Measurements from ENCODE around the gene ERF.

ERF gene

GRCh38 chr19:42253245-42254088 lies 1.5 kb downstream of the ERF start:
- peak overlapping the region; percentile 96 to 100 for H3K4me3 ChIP-seq (replicated peaks in 1 of 2; ENCODE audit: low read depth in 2 of 2, low read length in 2 of 2)
- TF ChIP-seq, protein P1, sequence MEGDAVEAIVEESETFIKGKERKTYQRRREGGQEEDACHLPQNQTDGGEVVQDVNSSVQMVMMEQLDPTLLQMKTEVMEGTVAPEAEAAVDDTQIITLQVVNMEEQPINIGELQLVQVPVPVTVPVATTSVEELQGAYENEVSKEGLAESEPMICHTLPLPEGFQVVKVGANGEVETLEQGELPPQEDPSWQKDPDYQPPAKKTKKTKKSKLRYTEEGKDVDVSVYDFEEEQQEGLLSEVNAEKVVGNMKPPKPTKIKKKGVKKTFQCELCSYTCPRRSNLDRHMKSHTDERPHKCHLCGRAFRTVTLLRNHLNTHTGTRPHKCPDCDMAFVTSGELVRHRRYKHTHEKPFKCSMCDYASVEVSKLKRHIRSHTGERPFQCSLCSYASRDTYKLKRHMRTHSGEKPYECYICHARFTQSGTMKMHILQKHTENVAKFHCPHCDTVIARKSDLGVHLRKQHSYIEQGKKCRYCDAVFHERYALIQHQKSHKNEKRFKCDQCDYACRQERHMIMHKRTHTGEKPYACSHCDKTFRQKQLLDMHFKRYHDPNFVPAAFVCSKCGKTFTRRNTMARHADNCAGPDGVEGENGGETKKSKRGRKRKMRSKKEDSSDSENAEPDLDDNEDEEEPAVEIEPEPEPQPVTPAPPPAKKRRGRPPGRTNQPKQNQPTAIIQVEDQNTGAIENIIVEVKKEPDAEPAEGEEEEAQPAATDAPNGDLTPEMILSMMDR (IDR thresholded peaks at IDR 0.05; ENCODE audit: low read depth, low read length), result no peak
- peak in 1 of 2 donors; percentile 56 for DNase-seq (ENCODE audit: low read depth in 2 of 2)

GRCh38 chr19:42252365-42253244 lies 2.3 kb downstream of the ERF start:
- TF ChIP-seq, protein P1 (IDR thresholded peaks at IDR 0.05; ENCODE audit: low read depth, low read length), result no peak
- peak; percentile 50 to 66 for DNase-seq (ENCODE audit: low read depth in 2 of 2)

DNA sequence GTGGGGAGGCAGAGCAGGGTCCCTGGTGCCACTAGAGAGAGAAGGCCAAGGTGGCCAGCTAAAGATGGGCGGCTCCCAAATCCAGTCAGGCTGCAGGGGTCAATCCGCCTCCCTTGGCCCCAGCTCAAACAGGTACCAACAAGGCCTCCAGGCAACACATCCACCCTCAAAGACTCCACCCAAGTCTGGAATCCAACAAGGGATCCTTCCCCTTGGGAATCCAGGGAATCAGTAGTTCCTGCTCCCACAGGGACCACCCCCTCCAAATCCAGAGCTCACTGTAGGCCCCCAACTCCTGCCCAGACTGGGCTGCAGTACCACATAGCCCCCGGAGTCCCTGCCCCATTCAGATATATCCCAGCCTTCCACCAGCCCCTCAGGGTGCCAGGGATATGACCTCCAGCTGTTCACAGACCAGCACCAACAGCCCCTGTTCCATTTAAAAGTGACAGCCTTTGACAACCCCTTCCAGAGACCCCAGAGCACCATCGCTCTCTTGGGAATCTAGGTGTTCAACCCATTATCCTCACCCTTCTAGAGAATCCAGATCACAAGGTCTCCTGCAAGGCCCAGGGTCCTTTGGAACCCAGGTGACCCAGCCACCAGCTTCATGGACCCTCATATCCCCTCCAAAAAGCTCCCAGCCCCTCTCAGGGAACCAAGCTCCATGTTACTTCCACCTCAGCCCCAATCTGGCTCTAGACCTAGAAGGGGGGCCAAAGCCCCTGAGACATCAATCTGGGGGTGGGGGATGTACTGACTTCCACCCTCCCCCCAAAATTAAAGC lies 3.2 kb downstream of the ERF start:
- no peak for DNase-seq (ENCODE audit: low read depth in 2 of 2)
- peak overlapping the region; percentile 82 to 96 for H3K4me3 ChIP-seq (replicated peaks in 1 of 2; ENCODE audit: low read depth in 2 of 2, low read length in 2 of 2)
- TF ChIP-seq, protein P1 (IDR thresholded peaks at IDR 0.05; ENCODE audit: low read depth, low read length), result no peak

More at GRCh38 chr19:42252365-42253244, 2.3 kb downstream of the ERF start:
- H3K4me3 ChIP-seq (replicated peaks in 1 of 2; ENCODE audit: low read depth in 2 of 2, low read length in 2 of 2), result peak overlapping the region; percentile 82 to 96

DNA sequence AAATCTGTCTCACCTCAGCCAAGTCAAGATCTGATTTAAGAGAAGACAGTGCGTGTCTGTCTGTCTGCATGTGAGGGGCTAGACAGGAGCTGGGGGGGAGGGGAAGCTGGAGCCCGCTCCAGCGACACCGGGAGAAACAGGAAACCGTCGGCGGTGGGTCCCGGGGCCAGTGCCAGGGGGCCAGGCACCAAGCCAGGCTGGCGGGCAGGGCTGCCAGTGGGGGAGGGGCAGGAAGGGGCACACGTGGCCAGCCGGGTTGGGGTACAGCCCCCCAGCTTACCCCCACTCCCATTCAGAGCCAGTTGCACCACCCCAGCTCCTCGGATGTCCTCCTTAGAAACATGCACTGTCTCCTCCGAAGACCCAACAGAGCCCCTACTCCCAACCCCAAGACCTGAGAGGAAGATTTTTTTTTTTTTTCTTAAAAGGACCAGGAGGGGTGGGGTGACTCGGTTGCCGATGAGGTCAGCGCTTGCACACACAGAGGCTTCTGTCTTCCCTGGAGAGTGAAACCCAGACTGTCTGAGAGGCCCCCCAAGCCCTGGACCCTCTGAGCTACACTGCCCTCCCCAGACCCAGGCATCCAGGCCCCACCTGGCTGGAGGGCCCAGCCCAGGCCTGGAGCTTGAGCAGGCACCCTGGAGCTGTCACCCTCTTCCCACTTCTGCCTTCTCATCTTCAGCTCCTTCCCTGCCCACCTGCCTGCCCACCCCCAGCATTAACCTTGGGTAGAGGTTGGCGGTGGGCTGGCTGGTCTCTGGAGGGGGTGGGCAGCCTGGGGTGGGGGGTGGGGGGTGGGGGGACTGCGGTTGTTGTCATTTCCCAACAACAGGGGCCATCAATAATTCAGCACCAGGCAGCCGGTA lies 4.0 kb downstream of the ERF start:
- peak overlapping the region; percentile 41 to 82 for H3K4me3 ChIP-seq (replicated peaks in 1 of 2; ENCODE audit: low read depth in 2 of 2, low read length in 2 of 2)
- TF ChIP-seq, protein P1 (IDR thresholded peaks at IDR 0.05; ENCODE audit: low read depth, low read length), result no peak
- DNase-seq (ENCODE audit: low read depth in 2 of 2), result peak; percentile 63 to 72

DNA sequence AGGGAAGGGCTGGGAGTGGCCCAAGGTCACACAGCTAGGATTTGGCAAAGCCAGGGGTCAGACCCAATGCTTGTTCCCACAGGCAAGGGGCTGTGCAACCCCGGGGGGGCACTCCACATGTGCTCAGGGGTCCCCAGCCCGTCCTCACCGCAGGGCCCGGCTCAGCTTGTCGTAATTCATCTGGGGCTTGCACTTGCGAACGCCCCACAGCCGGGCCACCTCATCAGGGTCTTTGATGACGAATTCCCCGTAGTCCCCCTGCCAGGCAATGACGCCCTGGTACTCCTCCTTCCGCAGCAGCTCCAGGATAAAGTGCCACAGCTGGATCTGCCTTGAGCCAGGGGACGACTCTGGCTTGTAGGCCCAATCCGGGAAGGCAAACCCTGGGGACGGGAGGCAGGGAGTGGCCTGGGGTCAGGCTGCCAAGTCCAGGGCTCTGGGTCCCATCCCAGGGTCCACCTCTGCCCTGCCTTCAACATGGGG lies 4.7 kb downstream of the ERF start:
- TF ChIP-seq, protein P1 (IDR thresholded peaks at IDR 0.05; ENCODE audit: low read depth, low read length), result no peak
- H3K4me3 ChIP-seq (replicated peaks in 1 of 2; ENCODE audit: low read depth in 2 of 2, low read length in 2 of 2), result peak overlapping the region in 1 of 2 donors; percentile 41

More for the DNA sequence above, 4.7 kb downstream of the ERF start:
- DNase-seq (ENCODE audit: low read depth in 2 of 2), result no peak
